B cell (primary cell): ENCODE measurements around the gene SCGN. TPM values are rescaled to one million over a fixed set of nuclear protein-coding genes. Genes with fewer than 3 reads are reported as not detected.

Experiments used
- ATAC-seq: fragments of 200-7000 bp; cut with Tn5 transposase; one replicate; pipeline ENCODE4 v1.10.0; 2021; ENCODE audit warnings: low read depth, mild to moderate bottlenecking, moderate number of reproducible peaks, moderate library complexity
- CTCF ChIA-PET: fragments of 350-600 bp; sonication (Branson Sonifier 250); formaldehyde crosslinking; loops from one replicate; lab custom pipeline; 2021; ENCODE audit warnings: antibody characterized with exemption, inconsistent platforms; lab: Charles Lee
- POLR2A ChIA-PET: fragments of 350-600 bp; sonication (Branson Sonifier 250); formaldehyde crosslinking; loops from one replicate; lab custom pipeline; 2021; ENCODE audit warnings: antibody characterized with exemption; lab: Charles Lee
- DNase-seq: peaks from one replicate; pipeline ENCODE4 v3.0.0; 2013
- H2AFZ ChIP-seq: 2 replicates; pipeline ENCODE4 v1.6.1; 2012; ENCODE audit warnings: mild to moderate bottlenecking, low read depth, low read length; ENCODE audit not compliant: insufficient read depth, poor library complexity, severe bottlenecking
- H3K27ac ChIP-seq, 2 donors: 1 replicate in 1 of 2; 2 replicates in 1 of 2; pipeline ENCODE4 v1.5.1; 2012 to 2013; ENCODE audit warnings: low read length in 2 of 2, mild to moderate bottlenecking in 2 of 2, moderate library complexity in 1 of 2
- H3K27me3 ChIP-seq, 4 experiments: fragments of 200-600 bp in 1 of 4; sonication (generic) in 1 of 4; replicated peaks in 1 of 4; 1 replicate in 2 of 4; 2 replicates in 2 of 4; pipeline versions ENCODE4 v1.6.1 to v1.7.0; 2013 to 2016; ENCODE audit warnings: low read length in 3 of 4, mild to moderate bottlenecking in 2 of 4, mixed read lengths in 1 of 4, moderate library complexity in 1 of 4; ENCODE audit not compliant: insufficient read depth in 4 of 4, control insufficient read depth in 3 of 4; ENCODE audit errors: control extremely low read depth in 1 of 4
- H3K36me3 ChIP-seq, 2 experiments: replicated peaks in 1 of 2; 1 replicate in 1 of 2; 2 replicates in 1 of 2; pipeline versions ENCODE4 v1.6.1 to v1.7.1; 2013; ENCODE audit warnings: low read length in 1 of 2; ENCODE audit not compliant: insufficient read depth in 2 of 2, control insufficient read depth in 1 of 2; ENCODE audit errors: control extremely low read depth in 1 of 2, extremely low read depth in 1 of 2
- H3K4me1 ChIP-seq, 2 donors: fragments of 200-600 bp in 1 of 2; sonication (generic) in 1 of 2; 1 replicate in 1 of 2; 2 replicates in 1 of 2; pipeline versions ENCODE4 v1.5.1 to v1.6.1; 2013 to 2017; ENCODE audit warnings: low read length in 2 of 2; ENCODE audit not compliant: control insufficient read depth in 2 of 2, insufficient read depth in 2 of 2
- H3K4me2 ChIP-seq: replicated peaks from 2 replicates; pipeline ENCODE3; 2012; ENCODE audit warnings: mild to moderate bottlenecking, low read depth, low read length; ENCODE audit not compliant: poor library complexity, severe bottlenecking
- H3K4me3 ChIP-seq, 5 experiments: fragments of 200-600 bp in 1 of 5; sonication (generic) in 1 of 5; 1 replicate in 3 of 5; 2 replicates in 2 of 5; pipeline versions ENCODE4 v1.5.1 to v1.7.0; 2011 to 2016; ENCODE audit warnings: low read length in 4 of 5, mild to moderate bottlenecking in 4 of 5, low read depth in 2 of 5, control low read depth in 1 of 5, moderate library complexity in 1 of 5; ENCODE audit not compliant: insufficient read depth in 1 of 5; ENCODE audit errors: control extremely low read depth in 1 of 5, extremely low read depth in 1 of 5
- H3K79me2 ChIP-seq: fragments of 200-600 bp; sonication (generic); one replicate; pipeline ENCODE4 v1.6.0; 2016; ENCODE audit warnings: low read length; ENCODE audit not compliant: control insufficient read depth, insufficient read depth
- H3K9ac ChIP-seq: fragments of 200-600 bp; sonication (generic); 2 replicates; pipeline ENCODE4 v1.6.1; 2017; ENCODE audit warnings: mild to moderate bottlenecking, low read length, moderate library complexity
- H3K9me3 ChIP-seq, 3 donors: one replicate each; pipeline versions ENCODE4 v1.6.1 to v1.7.1; 2013; ENCODE audit warnings: low read length in 2 of 3; ENCODE audit not compliant: control insufficient read depth in 2 of 3, insufficient read depth in 1 of 3; ENCODE audit errors: control extremely low read depth in 1 of 3
- H4K20me1 ChIP-seq: 2 replicates; pipeline ENCODE4 v1.6.0; 2012; ENCODE audit warnings: mild to moderate bottlenecking, low read length; ENCODE audit not compliant: insufficient read depth, control insufficient read depth, poor library complexity, severe bottlenecking
- H3K27ac Mint-ChIP-seq: one replicate; pipeline ENCODE4 v1.8.0; 2021; ENCODE audit warnings: mixed read lengths
- H3K27me3 Mint-ChIP-seq: one replicate; pipeline ENCODE4 v1.8.0; 2021; ENCODE audit warnings: mixed read lengths
- H3K4me1 Mint-ChIP-seq: one replicate; pipeline ENCODE4 v1.8.0; 2021; ENCODE audit warnings: mixed read lengths
- H3K4me3 Mint-ChIP-seq: one replicate; pipeline ENCODE4 v1.8.0; 2021; ENCODE audit warnings: mixed read lengths
- H3K9me3 Mint-ChIP-seq: one replicate; pipeline ENCODE4 v1.8.0; 2022; ENCODE audit warnings: mixed read lengths; ENCODE audit not compliant: insufficient read depth
- CTCF ChIP-seq: fragments of 200-600 bp; IDR thresholded peaks from one replicate; pipeline ENCODE4 v1.8.0; 2022; ENCODE audit warnings: antibody characterized with exemption, mild to moderate bottlenecking
- EZH2 ChIP-seq: IDR thresholded peaks from 2 replicates; pipeline ENCODE4 v1.6.1; 2012; ENCODE audit warnings: borderline replicate concordance, low read depth, mild to moderate bottlenecking, moderate library complexity, low read length; ENCODE audit not compliant: insufficient read depth, poor library complexity, severe bottlenecking
- WGBS: methylation state at CpG from one replicate; pipeline ENCODE4 v1.1.5; 2013; ENCODE audit warnings: missing lambda C conversion rate; ENCODE audit not compliant: insufficient coverage; 5-methylcytosine and 5-hydroxymethylcytosine counted together
- intact Hi-C: fragments of 100-400 bp; cut with micrococcal nuclease; formaldehyde crosslinking; loops from one replicate; pipeline ENCODE4 v1.10.0; 2022
- polyA plus RNA-seq: library from polyadenylated mRNA; depleted of rRNA; stranded (reverse); fragments of >200 nt; gene quantifications from 2 replicates; pipeline ENCODE4 v1.2.3, GENCODE V29; 2012
- total RNA-seq, 2 donors: library from RNA; stranded (reverse); fragments of 120-200 nt in 1 of 2; gene quantifications; 1 replicate in 1 of 2; 2 replicates in 1 of 2; pipeline versions ENCODE4 v1.2.3 to v1.2.4, GENCODE V29; 2013 to 2022

SCGN gene
- total and polyA plus RNA-seq, 2 donors (not counting 1 experiment from before 2014, with no cell fraction given): not detected

GRCh38 chr6:25676775-25677174 lies 24.8 kb downstream of the SCGN start:
- no peak overlapping the region for H3K27ac Mint-ChIP-seq
- 86% methylated on average over 5 of the region's 5 CpGs for WGBS
- no peak overlapping the region for H3K4me3 Mint-ChIP-seq
- H3K27me3 ChIP-seq: peaks cover 0 to 25% (median 2%) of the 10 kb centered on the region in 4 experiments
- no peak overlapping the region for H3K4me2 ChIP-seq
- peaks cover 24% of the 10 kb centered on the region for H3K27me3 Mint-ChIP-seq
- ATAC-seq: no peak
- no peaks in the 10 kb centered on the region for H3K36me3 ChIP-seq
- TF ChIP-seq EZH2 (no peak), CTCF (no peak)
- no peak overlapping the region for H3K4me3 ChIP-seq
- ChIA-PET CTCF (no interaction called here), POLR2A (no interaction called here)
- no peaks in the 10 kb centered on the region for H3K4me1 ChIP-seq
- no peak overlapping the region for H3K9ac ChIP-seq
- no peaks in the 10 kb centered on the region for H3K9me3 Mint-ChIP-seq
- no peaks in the 10 kb centered on the region for H3K9me3 ChIP-seq
- H3K27ac ChIP-seq: no peak overlapping the region
- H3K79me2 ChIP-seq: no peaks in the 10 kb centered on the region
- H4K20me1 ChIP-seq: no peaks in the 10 kb centered on the region
- no peak overlapping the region for H2AFZ ChIP-seq
- no peak for DNase-seq
- intact Hi-C loops: no loop called here
- no peaks in the 10 kb centered on the region for H3K4me1 Mint-ChIP-seq

GRCh38 chr6:25681848-25682247 lies 29.8 kb downstream of the SCGN start:
- Histone ChIP-seq H3K4me2 (no peak overlapping the region), H3K36me3 (no peaks in the 10 kb centered on the region), H4K20me1 (no peaks in the 10 kb centered on the region), H3K4me3 (no peak overlapping the region), H3K9me3 (no peaks in the 10 kb centered on the region), H3K79me2 (no peaks in the 10 kb centered on the region), H2AFZ (no peak overlapping the region), H3K27ac (no peak overlapping the region), H3K4me1 (no peaks in the 10 kb centered on the region), H3K9ac (no peak overlapping the region), H3K27me3 (peaks cover 0 to 17% (median 2%) of the 10 kb centered on the region in 4 experiments)
- intact Hi-C loops: no loop called here
- CTCF ChIA-PET: no interaction called here
- peaks cover 31% of the 10 kb centered on the region for H3K27me3 Mint-ChIP-seq
- DNase-seq (no peak), ATAC-seq (no peak)
- no CpG with 5 or more reads among the region's 3 CpGs for WGBS
- no peak overlapping the region for H3K4me3 Mint-ChIP-seq
- H3K4me1 Mint-ChIP-seq: no peaks in the 10 kb centered on the region
- TF ChIP-seq CTCF: no peak
- no peak for TF ChIP-seq EZH2
- peaks cover 3% of the 10 kb centered on the region for H3K9me3 Mint-ChIP-seq
- H3K27ac Mint-ChIP-seq: no peak overlapping the region
- POLR2A ChIA-PET: no interaction called here
